ENCODE data around the gene TNS1. TPM values are rescaled to one million over a fixed set of nuclear protein-coding genes. Genes with fewer than 3 reads are reported as not detected.

The TNS1 gene
- total and polyA plus RNA-seq, 2 donors (not counting 1 experiment from before 2014, with no cell fraction given), result 0.10 to 0.86 TPM

DNA sequence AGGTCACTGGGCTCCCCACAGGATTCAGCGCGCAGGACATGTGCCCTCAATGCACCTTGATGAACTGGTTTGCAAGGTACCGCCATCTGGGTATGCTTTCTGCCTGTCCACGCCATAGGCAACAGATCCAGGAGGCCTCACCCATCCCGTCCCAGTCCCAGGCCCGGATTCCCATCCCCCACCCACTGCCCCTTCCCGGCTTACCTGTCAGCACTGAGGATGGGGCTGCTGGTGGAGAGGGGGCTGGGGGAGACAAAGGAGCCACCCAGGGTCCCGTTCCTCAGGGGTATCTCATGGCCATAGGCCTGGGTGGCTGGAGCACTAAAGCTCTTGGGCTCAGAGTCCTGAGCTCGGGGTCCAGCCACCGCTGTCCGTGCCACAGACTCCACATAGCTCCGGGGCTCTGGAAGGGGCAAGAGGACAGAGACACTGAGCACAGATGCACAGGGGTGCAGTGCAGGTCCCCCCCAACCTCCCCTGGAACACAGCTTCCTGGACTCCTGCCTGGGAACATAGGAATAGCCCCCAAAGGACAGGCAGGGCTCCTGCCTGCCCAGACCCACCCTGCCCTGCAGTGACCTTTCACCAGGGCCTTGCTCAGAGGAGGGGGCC lies 181.2 kb downstream of the TNS1 start:
- Histone ChIP-seq H3K9me3 (ENCODE audit: control extremely low read depth in 1 of 3, control insufficient read depth in 2 of 3, insufficient read depth in 1 of 3, low read length in 2 of 3) (no peaks in the 10 kb centered on the region), H3K4me1 (ENCODE audit: control insufficient read depth in 2 of 2, insufficient read depth in 2 of 2, low read length in 2 of 2) (no peaks in the 10 kb centered on the region), H3K4me3 (ENCODE audit: control extremely low read depth in 1 of 5, extremely low read depth in 1 of 5, insufficient read depth in 1 of 5, low read depth in 2 of 5, low read length in 4 of 5) (no peak overlapping the region), H2AFZ (ENCODE audit: insufficient read depth, low read depth, low read length, poor library complexity, severe bottlenecking) (no peak overlapping the region), H3K27ac (ENCODE audit: low read length in 2 of 2) (no peak overlapping the region), H3K9ac (ENCODE audit: low read length) (no peak overlapping the region), H3K4me2 (replicated peaks; ENCODE audit: low read depth, low read length, poor library complexity, severe bottlenecking) (no peak overlapping the region), H3K79me2 (ENCODE audit: control insufficient read depth, insufficient read depth, low read length) (no peaks in the 10 kb centered on the region), H4K20me1 (ENCODE audit: control insufficient read depth, insufficient read depth, low read length, poor library complexity, severe bottlenecking) (no peaks in the 10 kb centered on the region), H3K36me3 (replicated peaks in 1 of 2; ENCODE audit: control extremely low read depth in 1 of 2, control insufficient read depth in 1 of 2, extremely low read depth in 1 of 2, insufficient read depth in 2 of 2, low read length in 1 of 2) (no peaks in the 10 kb centered on the region), H3K27me3 (replicated peaks in 1 of 4; ENCODE audit: control extremely low read depth in 1 of 4, control insufficient read depth in 3 of 4, insufficient read depth in 4 of 4, low read length in 3 of 4) (no peaks in the 10 kb centered on the region)
- H3K9me3 Mint-ChIP-seq (ENCODE audit: insufficient read depth), result no peaks in the 10 kb centered on the region
- no peak overlapping the region for H3K27ac Mint-ChIP-seq
- ChIA-PET POLR2A (no interaction called here), CTCF (no interaction called here)
- ATAC-seq (ENCODE audit: low read depth) (no peak), DNase-seq (no peak)
- 90% methylated on average over 11 of the region's 12 CpGs for WGBS (ENCODE audit: insufficient coverage)
- no peaks in the 10 kb centered on the region for H3K4me1 Mint-ChIP-seq
- TF ChIP-seq, protein P1, sequence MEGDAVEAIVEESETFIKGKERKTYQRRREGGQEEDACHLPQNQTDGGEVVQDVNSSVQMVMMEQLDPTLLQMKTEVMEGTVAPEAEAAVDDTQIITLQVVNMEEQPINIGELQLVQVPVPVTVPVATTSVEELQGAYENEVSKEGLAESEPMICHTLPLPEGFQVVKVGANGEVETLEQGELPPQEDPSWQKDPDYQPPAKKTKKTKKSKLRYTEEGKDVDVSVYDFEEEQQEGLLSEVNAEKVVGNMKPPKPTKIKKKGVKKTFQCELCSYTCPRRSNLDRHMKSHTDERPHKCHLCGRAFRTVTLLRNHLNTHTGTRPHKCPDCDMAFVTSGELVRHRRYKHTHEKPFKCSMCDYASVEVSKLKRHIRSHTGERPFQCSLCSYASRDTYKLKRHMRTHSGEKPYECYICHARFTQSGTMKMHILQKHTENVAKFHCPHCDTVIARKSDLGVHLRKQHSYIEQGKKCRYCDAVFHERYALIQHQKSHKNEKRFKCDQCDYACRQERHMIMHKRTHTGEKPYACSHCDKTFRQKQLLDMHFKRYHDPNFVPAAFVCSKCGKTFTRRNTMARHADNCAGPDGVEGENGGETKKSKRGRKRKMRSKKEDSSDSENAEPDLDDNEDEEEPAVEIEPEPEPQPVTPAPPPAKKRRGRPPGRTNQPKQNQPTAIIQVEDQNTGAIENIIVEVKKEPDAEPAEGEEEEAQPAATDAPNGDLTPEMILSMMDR (IDR thresholded peaks at IDR 0.05), result no peak
- no peak for TF ChIP-seq EZH2 (IDR thresholded peaks at IDR 0.05; ENCODE audit: borderline replicate concordance, insufficient read depth, low read depth, low read length, poor library complexity, severe bottlenecking)
- no peaks in the 10 kb centered on the region for H3K27me3 Mint-ChIP-seq
- intact Hi-C loops (cut with micrococcal nuclease), result no loop called here
- no peak overlapping the region for H3K4me3 Mint-ChIP-seq

DNA sequence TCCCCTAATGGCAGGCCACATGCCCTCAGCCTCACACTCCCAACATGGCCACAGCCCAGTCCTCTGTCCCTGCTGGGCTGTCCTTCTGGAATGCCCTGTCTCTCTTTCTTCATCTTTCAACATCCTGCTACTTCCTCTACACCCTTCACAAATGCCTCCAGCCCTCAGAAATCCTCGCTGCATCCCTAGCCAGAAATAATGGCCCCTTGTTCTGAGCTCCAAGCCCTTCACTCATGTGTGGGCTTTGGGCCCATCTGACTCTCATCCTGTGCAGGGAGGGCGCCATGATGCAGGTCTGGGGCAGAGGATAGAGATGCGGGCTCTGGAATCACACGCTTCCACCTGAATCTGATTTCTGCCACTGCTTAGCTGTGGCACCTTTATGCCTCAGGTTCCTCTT lies 181.9 kb downstream of the TNS1 start:
- Histone ChIP-seq H2AFZ (ENCODE audit: insufficient read depth, low read depth, low read length, poor library complexity, severe bottlenecking) (no peak overlapping the region), H3K4me1 (ENCODE audit: control insufficient read depth in 2 of 2, insufficient read depth in 2 of 2, low read length in 2 of 2) (no peaks in the 10 kb centered on the region), H3K27me3 (replicated peaks in 1 of 4; ENCODE audit: control extremely low read depth in 1 of 4, control insufficient read depth in 3 of 4, insufficient read depth in 4 of 4, low read length in 3 of 4) (no peaks in the 10 kb centered on the region), H3K9me3 (ENCODE audit: control extremely low read depth in 1 of 3, control insufficient read depth in 2 of 3, insufficient read depth in 1 of 3, low read length in 2 of 3) (no peaks in the 10 kb centered on the region), H3K36me3 (replicated peaks in 1 of 2; ENCODE audit: control extremely low read depth in 1 of 2, control insufficient read depth in 1 of 2, extremely low read depth in 1 of 2, insufficient read depth in 2 of 2, low read length in 1 of 2) (no peaks in the 10 kb centered on the region), H4K20me1 (ENCODE audit: control insufficient read depth, insufficient read depth, low read length, poor library complexity, severe bottlenecking) (no peaks in the 10 kb centered on the region), H3K79me2 (ENCODE audit: control insufficient read depth, insufficient read depth, low read length) (no peaks in the 10 kb centered on the region), H3K27ac (ENCODE audit: low read length in 2 of 2) (no peak overlapping the region), H3K4me2 (replicated peaks; ENCODE audit: low read depth, low read length, poor library complexity, severe bottlenecking) (no peak overlapping the region), H3K9ac (ENCODE audit: low read length) (no peak overlapping the region), H3K4me3 (ENCODE audit: control extremely low read depth in 1 of 5, extremely low read depth in 1 of 5, insufficient read depth in 1 of 5, low read depth in 2 of 5, low read length in 4 of 5) (no peak overlapping the region)
- DNase-seq (no peak), ATAC-seq (ENCODE audit: low read depth) (no peak)
- no peak for TF ChIP-seq EZH2 (IDR thresholded peaks at IDR 0.05; ENCODE audit: borderline replicate concordance, insufficient read depth, low read depth, low read length, poor library complexity, severe bottlenecking)
- TF ChIP-seq, protein P1 (IDR thresholded peaks at IDR 0.05), result no peak
- intact Hi-C loops (cut with micrococcal nuclease), result no loop called here
- H3K9me3 Mint-ChIP-seq (ENCODE audit: insufficient read depth), result no peaks in the 10 kb centered on the region
- CTCF ChIA-PET, result no interaction called here
- 95% methylated on average over 4 of the region's 4 CpGs for WGBS (ENCODE audit: insufficient coverage)
- H3K4me1 Mint-ChIP-seq, result no peaks in the 10 kb centered on the region
- H3K27ac Mint-ChIP-seq, result no peak overlapping the region
- no peaks in the 10 kb centered on the region for H3K27me3 Mint-ChIP-seq
- H3K4me3 Mint-ChIP-seq, result no peak overlapping the region
- POLR2A ChIA-PET, result no interaction called here

Measured in B cell (primary cell).